DMS114 treated with DMSO at 0.1 percent for 48 hours (cell line): Measurements from ENCODE around the gene DACT1.
A peak's percentile ranks its signal among the peaks of the same experiment; 100 is the strongest.

Source experiments
- DNase-seq: peaks from one replicate; lab custom pipeline; 2025; ENCODE audit not compliant: unreplicated experiment; lab: John Stamatoyannopoulos, UW

Gene DACT1

DNA sequence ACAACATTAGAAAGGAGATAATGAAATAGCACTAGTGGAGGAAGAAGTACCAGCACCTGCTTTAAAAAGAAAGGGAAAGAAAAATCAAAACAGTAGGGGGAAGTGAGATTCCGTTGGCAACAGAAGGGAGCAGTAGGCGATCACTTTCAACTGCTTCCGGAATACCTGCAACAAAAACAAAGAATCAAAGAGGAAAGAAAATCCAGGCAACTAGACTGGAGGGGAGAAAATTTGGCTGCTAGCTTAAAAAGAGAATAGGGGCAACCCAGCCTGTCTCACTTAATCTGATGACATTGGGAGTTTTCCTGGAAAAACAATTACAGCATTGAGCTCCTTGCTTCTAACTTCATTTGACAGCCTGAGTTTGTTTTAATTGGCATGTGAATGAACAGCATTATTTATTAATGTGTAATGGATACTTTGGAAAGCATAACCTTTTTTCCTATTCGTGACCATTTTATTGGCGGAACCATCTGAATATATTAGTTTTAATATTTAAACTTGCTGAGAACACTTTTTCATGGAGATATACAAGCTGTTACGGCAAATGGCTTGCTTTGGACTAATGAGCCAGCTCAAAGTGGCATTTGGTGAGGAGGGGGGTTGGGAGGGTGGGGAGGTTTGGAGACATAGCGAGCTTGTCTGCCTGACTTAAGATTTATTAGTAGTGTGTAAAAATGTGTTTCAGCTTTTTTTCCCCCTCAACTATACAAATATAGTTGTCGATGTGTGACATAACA lies 2.5 kb upstream of the DACT1 start:
- DNase-seq: no peak

DNA sequence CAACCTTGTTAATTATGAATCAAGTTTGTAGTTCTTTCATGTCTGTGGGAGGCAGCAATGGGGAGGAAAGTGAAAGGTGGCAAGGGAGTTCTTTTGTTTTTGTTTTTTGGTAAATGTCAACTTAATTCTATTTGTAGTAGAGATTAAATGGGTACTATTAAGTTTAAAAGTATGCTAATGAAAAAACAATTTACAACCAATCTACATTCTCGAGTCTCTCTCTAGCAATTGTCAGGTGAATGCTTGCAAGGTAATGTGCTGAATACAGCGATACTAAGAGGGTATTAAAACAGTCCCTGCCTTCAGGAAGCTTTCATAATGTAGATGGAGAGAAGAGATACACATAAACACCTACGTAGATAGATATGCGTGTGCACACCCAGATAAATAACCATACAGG lies 1.6 kb upstream of the DACT1 start:
- DNase-seq: no peak

DNA sequence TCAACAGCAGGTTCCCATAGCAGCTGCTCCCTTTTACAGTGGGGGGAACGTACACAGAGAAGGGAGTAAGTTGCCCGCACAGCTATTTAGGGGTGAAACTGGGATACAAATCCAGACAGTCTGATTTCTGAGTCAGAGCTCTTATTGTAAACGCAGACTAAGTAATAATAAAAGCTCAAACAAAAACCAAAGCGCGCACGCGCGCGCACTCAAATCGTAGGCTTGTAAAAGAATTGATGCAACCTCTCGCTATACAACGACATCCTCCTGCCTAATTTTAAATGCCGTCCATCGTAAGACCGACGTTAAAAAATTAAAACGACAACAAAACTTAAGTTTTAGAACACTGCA lies 747 bp upstream of the DACT1 start:
- DNase-seq: no peak

GRCh38 chr14:58638231-58639197 lies 752 bp downstream of the DACT1 start:
- DNase-seq: no peak

GRCh38 chr14:58639198-58639565 lies 1.4 kb downstream of the DACT1 start:
- no peak for DNase-seq

- peak; percentile 43 for DNase-seq
These were observed 2.2 kb downstream of the DACT1 start for GRCh38 chr14:58639842-58640484.

DNA sequence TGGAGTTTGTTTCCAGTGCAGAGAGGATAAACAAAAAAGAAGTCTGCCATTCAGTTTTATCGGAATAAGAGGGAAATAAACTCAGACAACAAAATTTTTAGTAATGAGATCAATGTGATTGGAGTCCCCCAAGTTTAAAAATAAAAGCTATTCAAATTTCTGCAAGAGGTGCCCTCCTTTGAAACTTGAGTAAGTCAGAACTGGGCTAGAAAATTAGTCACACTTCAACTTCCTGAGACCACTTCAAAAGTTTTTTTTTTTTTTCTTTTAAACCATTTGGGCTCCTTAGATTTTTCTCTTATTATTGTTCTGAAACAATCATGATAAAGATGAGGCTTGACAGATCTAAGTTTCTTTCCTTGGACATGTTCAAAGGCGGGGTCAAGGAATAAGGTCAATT lies 3.2 kb downstream of the DACT1 start:
- no peak for DNase-seq

DNA sequence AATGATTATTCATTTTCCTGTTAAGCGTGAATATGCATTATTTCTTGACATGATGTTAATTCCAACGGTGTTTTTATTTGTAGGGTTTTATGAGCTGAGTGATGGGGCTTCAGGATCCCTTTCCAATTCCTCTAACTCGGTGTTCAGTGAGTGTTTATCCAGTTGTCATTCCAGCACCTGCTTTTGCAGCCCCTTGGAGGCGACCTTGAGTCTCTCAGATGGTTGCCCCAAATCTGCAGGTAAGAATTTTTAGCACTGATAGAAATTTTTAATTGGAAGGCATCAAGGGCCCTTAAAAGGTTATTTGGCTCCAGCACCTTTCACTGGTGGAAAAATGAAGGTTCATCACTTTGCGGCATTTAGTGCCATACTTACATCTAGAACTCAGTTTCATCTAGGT lies 3.7 kb downstream of the DACT1 start:
- no peak for DNase-seq

DNA sequence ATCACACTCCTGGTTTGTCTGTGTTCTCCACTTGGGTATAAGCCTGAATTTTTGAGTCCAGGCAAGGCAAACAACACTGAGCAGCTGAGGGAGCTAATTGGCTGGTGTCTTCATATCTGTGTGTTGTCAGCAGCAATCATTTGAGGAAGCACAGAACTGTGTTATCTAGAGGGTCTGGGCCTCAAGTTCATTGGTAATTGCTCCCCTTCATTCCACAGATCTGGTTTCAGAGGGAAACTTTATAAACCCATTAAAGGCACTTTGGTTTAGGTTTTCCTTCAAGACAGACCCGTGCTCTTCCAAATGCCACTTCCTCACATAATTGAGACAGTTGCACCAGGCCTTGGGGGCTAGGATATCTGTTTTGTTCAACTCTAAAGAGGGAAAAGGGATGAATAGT lies 5.6 kb downstream of the DACT1 start:
- DNase-seq: no peak

DNA sequence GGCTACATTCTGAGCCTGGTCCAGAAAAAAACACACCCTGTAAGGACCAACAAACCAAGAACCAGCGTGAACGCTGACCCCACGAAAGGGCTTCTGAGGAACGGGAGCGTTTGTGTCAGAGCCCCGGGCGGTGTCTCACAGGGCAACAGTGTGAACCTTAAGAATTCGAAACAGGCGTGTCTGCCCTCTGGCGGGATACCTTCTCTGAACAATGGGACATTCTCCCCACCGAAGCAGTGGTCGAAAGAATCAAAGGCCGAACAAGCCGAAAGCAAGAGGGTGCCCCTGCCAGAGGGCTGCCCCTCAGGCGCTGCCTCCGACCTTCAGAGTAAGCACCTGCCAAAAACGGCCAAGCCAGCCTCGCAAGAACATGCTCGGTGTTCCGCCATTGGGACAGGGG lies 7.9 kb downstream of the DACT1 start:
- DNase-seq: no peak

DNA sequence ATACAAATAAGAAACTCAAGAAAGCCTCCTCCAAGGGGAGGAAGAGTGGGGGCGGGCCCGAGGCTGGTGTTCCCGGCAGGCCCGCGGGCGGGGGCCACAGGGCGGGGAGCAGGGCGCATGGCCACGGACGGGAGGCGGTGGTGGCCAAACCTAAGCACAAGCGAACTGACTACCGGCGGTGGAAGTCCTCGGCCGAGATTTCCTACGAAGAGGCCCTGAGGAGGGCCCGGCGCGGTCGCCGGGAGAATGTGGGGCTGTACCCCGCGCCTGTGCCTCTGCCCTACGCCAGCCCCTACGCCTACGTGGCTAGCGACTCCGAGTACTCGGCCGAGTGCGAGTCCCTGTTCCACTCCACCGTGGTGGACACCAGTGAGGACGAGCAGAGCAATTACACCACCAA lies 8.7 kb downstream of the DACT1 start:
- DNase-seq: no peak

- DNase-seq: no peak
These were observed 10.0 kb downstream of the DACT1 start for GRCh38 chr14:58647777-58648176.

DNA sequence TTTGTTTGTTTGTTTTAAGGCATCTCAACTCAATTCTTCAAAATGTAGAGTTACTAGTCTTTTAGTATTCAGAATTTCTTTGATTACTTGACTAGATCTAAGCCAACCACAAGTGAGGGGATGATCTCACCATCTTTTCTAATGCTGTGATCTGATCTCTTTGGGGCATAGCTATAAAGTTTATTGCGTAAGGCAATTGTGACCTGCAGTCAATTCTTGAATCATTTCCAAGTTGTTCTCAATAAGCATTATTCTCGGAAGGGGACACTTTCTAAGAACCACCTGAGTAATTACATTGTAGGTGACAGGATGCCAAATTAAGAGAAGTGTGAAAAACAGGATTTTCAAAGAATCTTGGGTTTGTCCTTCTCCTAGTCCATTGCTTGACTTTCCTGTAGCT lies 13.1 kb downstream of the DACT1 start:
- DNase-seq: no peak

DNA sequence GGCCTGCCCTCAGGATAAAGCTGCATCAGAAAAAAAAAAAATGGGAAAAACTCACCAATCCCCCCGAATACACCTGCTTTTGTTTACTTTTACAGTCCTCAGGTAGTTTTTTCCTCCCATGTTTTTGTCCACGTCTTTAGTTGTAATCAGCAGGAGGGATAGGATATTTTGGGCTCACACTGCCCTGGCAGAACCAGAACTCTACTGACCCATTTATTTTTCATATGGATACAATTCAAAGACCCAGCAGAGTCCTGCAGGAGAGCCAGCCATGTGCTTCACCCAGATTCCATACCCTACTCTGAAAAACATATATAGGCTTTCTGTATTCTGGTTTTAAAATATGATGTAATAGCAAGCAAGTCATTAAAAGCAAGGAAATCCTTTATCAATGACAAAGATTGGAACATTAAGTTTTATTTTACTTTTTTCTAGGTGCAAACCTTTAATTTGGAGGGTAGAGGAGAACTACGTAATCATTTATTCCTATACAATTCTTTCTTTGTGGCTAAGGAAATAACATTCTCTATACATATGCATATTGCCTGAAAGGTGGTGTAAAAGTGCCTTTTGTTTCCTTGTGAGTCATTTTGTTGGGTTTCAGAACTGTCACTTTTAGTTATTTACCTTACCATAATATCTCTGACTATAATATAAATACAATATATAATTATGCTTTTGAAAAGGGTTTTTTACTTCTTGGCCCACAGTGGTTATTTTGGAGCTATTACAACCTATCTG lies 19.1 kb downstream of the DACT1 start:
- no peak for DNase-seq

DNA sequence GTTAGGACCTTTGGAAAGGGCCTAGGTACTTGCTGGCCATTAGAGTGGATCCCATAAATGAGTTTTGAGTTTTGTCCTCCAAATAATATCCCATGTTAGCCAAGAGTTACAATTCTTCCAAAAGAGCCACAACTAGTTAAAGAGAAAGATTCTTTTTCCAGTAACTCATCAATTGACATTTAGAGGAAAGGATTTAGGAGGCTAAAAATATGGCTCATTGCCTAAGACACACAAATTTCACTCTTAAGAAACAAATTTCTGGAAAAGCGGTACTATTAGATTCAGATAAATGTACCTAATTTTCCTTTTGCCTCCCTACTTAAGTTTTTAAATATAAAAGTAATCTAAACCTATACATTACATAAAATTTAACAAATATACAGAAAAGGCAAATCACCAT lies 21.3 kb downstream of the DACT1 start:
- no peak for DNase-seq

DNA sequence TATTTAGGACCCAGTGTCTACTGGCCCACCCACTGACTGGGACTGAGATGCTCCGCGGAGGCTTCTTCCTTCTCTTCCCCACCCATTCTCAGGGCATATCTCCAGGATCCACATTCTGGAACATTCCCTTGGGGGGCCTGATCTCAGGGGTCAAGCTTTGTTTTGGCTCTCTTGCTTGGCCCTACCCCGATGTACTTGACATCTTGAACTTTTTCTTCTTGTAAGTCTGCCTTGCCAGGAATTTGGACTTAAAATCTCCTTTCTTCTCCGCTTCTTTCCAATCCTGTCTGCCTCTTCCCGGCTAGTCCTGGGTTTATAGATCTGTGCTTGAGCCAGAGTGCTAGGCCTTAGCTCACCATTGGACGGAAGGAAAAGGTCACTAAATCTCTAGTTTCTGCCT lies 22.1 kb downstream of the DACT1 start:
- DNase-seq: no peak

DNA sequence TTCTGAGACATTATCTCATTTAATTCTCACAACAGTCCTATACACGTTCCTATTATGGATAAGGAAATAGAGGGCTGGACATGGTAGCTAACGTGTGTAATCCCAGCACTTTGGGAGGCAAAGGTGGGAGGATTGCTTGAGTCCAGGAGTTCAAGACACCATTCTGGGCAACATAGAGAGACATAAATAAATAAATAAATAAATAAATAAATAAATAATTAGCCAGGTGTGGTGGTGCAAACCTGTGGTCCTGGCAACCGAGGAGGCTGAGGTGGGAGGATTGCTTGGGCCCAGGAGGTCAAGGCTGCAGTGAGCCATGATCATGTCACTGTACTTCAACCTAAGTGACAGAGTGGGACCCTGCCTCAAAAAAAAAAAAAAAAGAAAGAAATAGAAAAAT lies 22.6 kb downstream of the DACT1 start:
- no peak for DNase-seq

- DNase-seq: no peak
These were observed 24.3 kb downstream of the DACT1 start for GRCh38 chr14:58662018-58662417.

- DNase-seq: no peak
These were observed 25.0 kb downstream of the DACT1 start for GRCh38 chr14:58662759-58663158.

DNA sequence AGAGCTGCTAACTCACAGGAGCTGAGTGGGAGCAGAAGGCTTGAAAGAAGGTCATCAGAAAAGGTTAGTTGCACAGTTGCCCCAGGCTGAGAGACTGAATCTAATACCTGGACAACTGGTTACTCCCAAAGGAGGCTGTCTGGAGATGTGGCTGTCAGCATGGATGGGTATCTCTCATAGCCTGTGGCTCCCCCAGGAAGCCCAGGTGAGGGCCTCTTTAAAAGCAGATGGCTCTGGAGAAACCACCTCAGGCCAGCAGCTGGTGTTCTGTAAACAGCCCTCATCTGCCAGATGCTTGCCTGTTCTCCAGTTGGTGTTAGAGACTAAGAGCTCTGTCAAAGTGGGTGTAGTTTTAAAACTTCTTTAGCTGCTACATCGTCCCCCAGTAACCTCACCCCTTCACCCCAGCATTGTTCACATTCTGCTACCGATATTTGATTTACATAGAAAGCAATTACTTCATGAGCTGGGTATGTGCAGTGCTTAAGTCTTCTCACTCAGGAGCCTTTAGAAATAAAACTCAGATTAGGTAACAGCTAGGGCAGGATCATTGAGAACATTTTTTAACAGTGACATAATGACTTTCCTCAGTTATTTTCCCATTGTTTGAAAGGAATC lies 25.8 kb downstream of the DACT1 start:
- DNase-seq: no peak
